HG02588 (cell line): ENCODE measurements around the gene RAB24.

Experiments
- ATAC-seq: cut with Tn5 transposase; IDR thresholded peaks from one replicate; pipeline ENCODE4 v1.9.1; 2021; ENCODE audit warnings: mild to moderate bottlenecking, moderate library complexity; ENCODE audit not compliant: unreplicated experiment

Gene RAB24

GRCh38 chr5:177333420-177334154 lies 30.1 kb upstream of the RAB24 start:
- ATAC-seq = no peak

GRCh38 chr5:177332896-177333260 lies 29.4 kb upstream of the RAB24 start:
- ATAC-seq = no peak

GRCh38 chr5:177332031-177332895 lies 28.7 kb upstream of the RAB24 start:
- ATAC-seq = no peak

GRCh38 chr5:177330991-177331842 lies 27.7 kb upstream of the RAB24 start:
- ATAC-seq = no peak

GRCh38 chr5:177329883-177330282 lies 26.4 kb upstream of the RAB24 start:
- ATAC-seq = no peak

- no peak for ATAC-seq
These were observed 25.2 kb upstream of the RAB24 start for GRCh38 chr5:177328545-177329231.

GRCh38 chr5:177327539-177328522 lies 24.3 kb upstream of the RAB24 start:
- no peak for ATAC-seq

- no peak for ATAC-seq
These were observed 22.4 kb upstream of the RAB24 start for GRCh38 chr5:177325868-177326381.

- no peak for ATAC-seq
These were observed 17.4 kb upstream of the RAB24 start for GRCh38 chr5:177320879-177321278.

- no peak for ATAC-seq
These were observed 16.5 kb upstream of the RAB24 start for GRCh38 chr5:177319913-177320588.

GRCh38 chr5:177317959-177318377 lies 14.4 kb upstream of the RAB24 start:
- ATAC-seq = no peak

GRCh38 chr5:177316005-177316404 lies 12.5 kb upstream of the RAB24 start:
- ATAC-seq = no peak

- ATAC-seq = no peak
These were observed 11.9 kb upstream of the RAB24 start for GRCh38 chr5:177315411-177315810.

- no peak for ATAC-seq
These were observed 11.1 kb upstream of the RAB24 start for GRCh38 chr5:177314376-177315342.

GRCh38 chr5:177313561-177314259 lies 10.2 kb upstream of the RAB24 start:
- ATAC-seq = no peak

- ATAC-seq = peak; percentile 5
These were observed 9.2 kb upstream of the RAB24 start for GRCh38 chr5:177312649-177313181.
